HCT116 (cell line): ENCODE data around the gene SRPK2. TPM values are rescaled to one million over a fixed set of nuclear protein-coding genes. Genes with fewer than 3 reads are reported as not detected.
A peak's percentile ranks its signal among the peaks of the same experiment; 100 is the strongest.

Experiments
- ATAC-seq: fragments of 200-7000 bp; cut with Tn5 transposase; 2 replicates; pipeline ENCODE4 v1.9.1; 2020; ENCODE audit warnings: mild to moderate bottlenecking, moderate library complexity
- BruUV-seq: library from RNA; stranded (reverse); fragments of 400-500 nt; replicated peaks from 2 replicates; lab custom pipeline; 2021; lab: Mats Ljungman, UMichigan
- CTCF ChIA-PET: fragments of 300-600 bp; sonication (Branson Sonifier 250); formaldehyde crosslinking; loops from one replicate; lab custom pipeline; 2021; ENCODE audit warnings: antibody characterized with exemption; lab: Charles Lee
- POLR2A ChIA-PET: fragments of 300-600, 350-600 bp; sonication (Branson Sonifier 250); formaldehyde crosslinking; loops from one replicate; lab custom pipeline; 2021; ENCODE audit warnings: antibody characterized with exemption; lab: Charles Lee
- RAD21 ChIA-PET, 2 experiments: fragments of 300-600 bp; sonication (Branson Sonifier 250); formaldehyde crosslinking; loops; one replicate each; lab custom pipeline; 2023; ENCODE audit warnings: low total read pairs in 2 of 2; ENCODE audit not compliant: uncharacterized antibody in 2 of 2, unreplicated experiment in 2 of 2, low non-redundant PET in 1 of 2; lab: Charles Lee
- DNase-seq: peaks from one replicate; pipeline ENCODE4 v3.0.0-alpha.2; 2010; ENCODE audit warnings: low read depth, low spot score
- H2AFZ ChIP-seq: fragments of 200-600 bp; shearing (Covaris generic), sonication (generic); 2 replicates; pipeline ENCODE4 v1.6.1; 2017; ENCODE audit warnings: low read depth, mixed run types, mixed read lengths, antibody characterized with exemption, low read length; ENCODE audit not compliant: poor library complexity, severe bottlenecking
- H3K27ac ChIP-seq: 2 replicates; pipeline ENCODE4 v1.5.1; 2012; ENCODE audit warnings: low read depth, low read length
- H3K27me3 ChIP-seq: fragments of 200-600 bp; sonication (generic); 2 replicates; pipeline ENCODE4 v1.6.1; 2016; ENCODE audit warnings: mixed run types, low read length, mixed read lengths; ENCODE audit not compliant: insufficient read depth
- H3K36me3 ChIP-seq, 2 experiments: fragments of 200-500 bp in 1 of 2; fragments of 200-600 bp in 1 of 2; sonication (Bioruptor generic) in 1 of 2; sonication (generic) in 1 of 2; 2 replicates each; pipeline versions ENCODE4 v1.5.1 to v1.6.1; 2014 to 2016; ENCODE audit warnings: low read length in 2 of 2, inconsistent platforms in 1 of 2, mixed read lengths in 1 of 2, mixed run types in 1 of 2; ENCODE audit not compliant: insufficient read depth in 2 of 2, control insufficient read depth in 1 of 2
- H3K4me1 ChIP-seq, 2 experiments: fragments of 200-600 bp in 1 of 2; sonication (generic) in 1 of 2; 2 replicates each; pipeline versions ENCODE4 v1.5.1 to v1.6.1; 2012 to 2017; ENCODE audit warnings: low read length in 2 of 2, inconsistent platforms in 1 of 2, mild to moderate bottlenecking in 1 of 2, mixed read lengths in 1 of 2, mixed run types in 1 of 2, moderate library complexity in 1 of 2; ENCODE audit not compliant: insufficient read depth in 2 of 2, control insufficient read depth in 1 of 2
- H3K4me2 ChIP-seq: fragments of 200-600 bp; sonication (generic); 2 replicates; pipeline ENCODE4 v1.6.1; 2017; ENCODE audit warnings: mixed run types, low read length, mixed read lengths
- H3K4me3 ChIP-seq, 2 experiments: fragments of 200-600 bp in 1 of 2; sonication (generic) in 1 of 2; replicated peaks in 1 of 2; 2 replicates each; pipeline ENCODE4 v1.5.1; 2011 to 2016; ENCODE audit warnings: low read length in 2 of 2, control low read depth in 1 of 2, low read depth in 1 of 2, mild to moderate bottlenecking in 1 of 2, mixed read lengths in 1 of 2, mixed run types in 1 of 2
- H3K79me2 ChIP-seq: fragments of 200-600 bp; sonication (generic); 2 replicates; pipeline ENCODE4 v1.6.1; 2017; ENCODE audit warnings: mild to moderate bottlenecking, mixed run types, low read length, moderate library complexity, mixed read lengths; ENCODE audit not compliant: insufficient read depth
- H3K9ac ChIP-seq: fragments of 200-600 bp; sonication (generic); 2 replicates; pipeline ENCODE4 v1.6.1; 2016; ENCODE audit warnings: low read length, mixed read lengths
- H3K9me2 ChIP-seq: fragments of 200-600 bp; sonication (generic), shearing (Covaris generic); 2 replicates; pipeline ENCODE4 v1.6.1; 2017; ENCODE audit warnings: mixed run types, mild to moderate bottlenecking, moderate library complexity; ENCODE audit not compliant: insufficient read depth
- H3K9me3 ChIP-seq, 2 experiments: fragments of 200-500 bp in 1 of 2; fragments of 200-600 bp in 1 of 2; sonication (Bioruptor generic) in 1 of 2; sonication (generic) in 1 of 2; 2 replicates each; pipeline ENCODE4 v1.6.1; 2014 to 2017; ENCODE audit warnings: low read length in 2 of 2, mixed read lengths in 2 of 2, inconsistent platforms in 1 of 2, low read depth in 1 of 2, mild to moderate bottlenecking in 1 of 2, mixed run types in 1 of 2, moderate library complexity in 1 of 2; ENCODE audit not compliant: control insufficient read depth in 1 of 2, insufficient read depth in 1 of 2
- H4K20me1 ChIP-seq: fragments of 200-600 bp; sonication (generic), shearing (Covaris generic); 2 replicates; pipeline ENCODE4 v1.6.1; 2017; ENCODE audit warnings: mixed run types, mild to moderate bottlenecking, moderate library complexity; ENCODE audit not compliant: insufficient read depth
- CTCF ChIP-seq, 3 experiments: fragments of 200-600 bp in 1 of 3; sonication (generic) in 1 of 3; IDR thresholded peaks in 2 of 3; conservative IDR thresholded peaks in 1 of 3; 2 replicates each; pipeline ENCODE4 v1.5.1; 2012 to 2017; ENCODE audit warnings: low read depth in 2 of 3, low read length in 2 of 3, antibody characterized with exemption in 1 of 3, borderline replicate concordance in 1 of 3, control low read depth in 1 of 3, mild to moderate bottlenecking in 1 of 3, mixed read lengths in 1 of 3, mixed run types in 1 of 3, moderate library complexity in 1 of 3; ENCODE audit not compliant: insufficient read depth in 1 of 3
- POLR2AphosphoS5 ChIP-seq: IDR thresholded peaks from 2 replicates; pipeline ENCODE4 v1.6.1; 2011; ENCODE audit warnings: mild to moderate bottlenecking, low read depth, low read length, moderate library complexity
- REST ChIP-seq: IDR thresholded peaks from 2 replicates; pipeline ENCODE4 v1.6.1; 2012; ENCODE audit warnings: low read depth
- SIN3A ChIP-seq: IDR thresholded peaks from 2 replicates; pipeline ENCODE4 v1.6.1; 2012; ENCODE audit warnings: low read depth
- TCF7L2 ChIP-seq: IDR thresholded peaks from 2 replicates; pipeline ENCODE4 v1.7.0; 2011; ENCODE audit warnings: borderline replicate concordance, inconsistent platforms; ENCODE audit not compliant: insufficient read depth, insufficient read length; ENCODE audit errors: extremely low read depth
- intact Hi-C: fragments of 100-400 bp; cut with micrococcal nuclease; formaldehyde crosslinking; loops from 2 replicates; pipeline ENCODE4 v1.10.0; 2022
- total RNA-seq: library from RNA; stranded (reverse); gene quantifications from one replicate; pipeline ENCODE4 v1.2.1, GENCODE V29; 2021; ENCODE audit not compliant: unreplicated experiment

The SRPK2 gene
- total RNA-seq, 1 experiment from 2014 or later, result 37.4 TPM

GRCh38 chr7:105365541-105366534, 22.9 kb downstream of the SRPK2 start:
- intact Hi-C loops, result no loop called here
- ChIA-PET RAD21 (no interaction called here), POLR2A (no interaction called here)
- peaks cover 23 to 27% of the 10 kb centered on the region in 2 experiments for H3K4me1 ChIP-seq
- TF ChIP-seq POLR2AphosphoS5 (no peak), TCF7L2 (no peak)
- TF ChIP-seq, all 23 proteins: peak for 0
- ATAC-seq, result no peak
- Histone ChIP-seq H3K36me3 (no peaks in the 10 kb centered on the region), H2AFZ (no peak overlapping the region), H3K9me2 (no peaks in the 10 kb centered on the region), H3K27me3 (no peaks in the 10 kb centered on the region), H3K9ac (no peak overlapping the region), H3K4me3 (no peak overlapping the region), H3K9me3 (no peaks in the 10 kb centered on the region), H4K20me1 (no peaks in the 10 kb centered on the region), H3K79me2 (peaks cover 59% of the 10 kb centered on the region), H3K27ac (no peak overlapping the region), H3K4me2 (peak overlapping the region; percentile 21; the same call in 1 of the 2 replicates)
- BruUV-seq, result no TSS peak
- no peak for DNase-seq
- CTCF ChIA-PET, result no interaction called here

GRCh38 chr7:105364684-105365083, 24.0 kb downstream of the SRPK2 start:
- no peak overlapping the region for H3K27ac ChIP-seq
- H3K9ac ChIP-seq, result no peak overlapping the region
- no peaks in the 10 kb centered on the region for H3K27me3 ChIP-seq
- no peaks in the 10 kb centered on the region for H3K9me2 ChIP-seq
- H3K9me3 ChIP-seq, result no peaks in the 10 kb centered on the region
- H4K20me1 ChIP-seq, result no peaks in the 10 kb centered on the region
- H3K4me2 ChIP-seq, result no peak overlapping the region
- no peak for DNase-seq
- ChIA-PET CTCF (no interaction called here), POLR2A (no interaction called here), RAD21 (no interaction called here)
- no peak overlapping the region for H2AFZ ChIP-seq
- peaks cover 50% of the 10 kb centered on the region for H3K79me2 ChIP-seq
- peaks cover 23 to 24% of the 10 kb centered on the region in 2 experiments for H3K4me1 ChIP-seq
- ATAC-seq, result no peak
- intact Hi-C loops, result no loop called here
- no peaks in the 10 kb centered on the region for H3K36me3 ChIP-seq
- no peak overlapping the region for H3K4me3 ChIP-seq
- BruUV-seq, result no TSS peak
- TF ChIP-seq REST, result no peak
- no peak for TF ChIP-seq CTCF (IDR thresholded peaks at IDR 0.05 in 2 of 3, conservative IDR thresholded peaks at IDR 0.05 in 1 of 3; ENCODE audit: borderline replicate concordance in 1 of 3, insufficient read depth in 1 of 3, low read depth in 2 of 3, low read length in 2 of 3)
- no peak for TF ChIP-seq SIN3A
